ENCODE data around the gene PYROXD2. TPM values are rescaled to one million over a fixed set of nuclear protein-coding genes. Genes with fewer than 3 reads are reported as not detected.

The PYROXD2 gene
- total and polyA plus RNA-seq, 2 of the 13 experiments (the other 11 are each of a cell fraction or from before 2014, with no cell fraction given), result 2.0 to 6.2 TPM

DNA sequence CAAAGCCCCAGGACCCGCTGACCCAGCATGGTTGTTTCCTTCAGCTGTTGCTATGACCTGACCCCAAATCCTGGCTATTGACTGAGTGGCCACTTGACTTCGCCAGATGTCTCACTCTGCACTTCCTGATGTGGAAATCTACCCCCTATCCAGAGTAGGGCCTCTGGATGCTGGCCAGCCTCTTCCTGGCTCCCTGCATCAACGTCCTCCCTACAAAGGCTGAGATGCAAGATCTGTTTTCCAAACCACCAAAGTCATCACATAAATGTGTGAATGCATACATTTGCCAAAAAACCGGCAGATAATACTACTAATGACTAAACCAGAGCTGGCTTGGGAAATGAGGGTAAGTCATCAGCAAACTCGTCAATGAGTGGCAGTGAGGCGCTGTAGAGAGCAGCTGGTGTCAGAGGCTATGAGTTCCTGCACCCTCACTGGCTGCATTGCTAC, 70.4 kb downstream of the PYROXD2 start:
- H3K4me2 ChIP-seq (ENCODE audit: low read depth, low read length), result no peak overlapping the region
- H3K4me1 ChIP-seq (ENCODE audit: insufficient read depth, low read length), result no peaks in the 10 kb centered on the region
- 4% methylated on average over 6 of the region's 6 CpGs for WGBS (ENCODE audit: low lambda C conversion rate)
- H3K36me3 ChIP-seq (replicated peaks in 1 of 2; ENCODE audit: control insufficient read depth in 1 of 2, insufficient read depth in 2 of 2, low read length in 2 of 2), result no peaks in the 10 kb centered on the region
- H2AFZ ChIP-seq (ENCODE audit: low read length), result no peak overlapping the region
- no peak for FAIRE-seq
- no peak overlapping the region for H3K9ac ChIP-seq (ENCODE audit: insufficient read depth, low read depth, low read length)
- ATAC-seq, result no peak
- no peak overlapping the region for H3K4me3 ChIP-seq (replicated peaks in 1 of 3; ENCODE audit: insufficient read depth in 1 of 3, low read depth in 2 of 3, low read length in 3 of 3)
- TF ChIP-seq ZBTB21 (CRISPR knock-in tag; IDR thresholded peaks at IDR 0.05) (no peak), ZNF891 (CRISPR knock-in tag; IDR thresholded peaks at IDR 0.05) (no peak), PLSCR1 (CRISPR knock-in tag; IDR thresholded peaks at IDR 0.05; ENCODE audit: borderline replicate concordance) (no peak), FOXJ3 (CRISPR knock-in tag; IDR thresholded peaks at IDR 0.05; ENCODE audit: borderline replicate concordance) (no peak), STAT6 (CRISPR knock-in tag; IDR thresholded peaks at IDR 0.05; ENCODE audit: borderline replicate concordance) (no peak), ZNF432 (CRISPR knock-in tag; IDR thresholded peaks at IDR 0.05; ENCODE audit: borderline replicate concordance) (no peak), ZMYM4 (CRISPR knock-in tag; IDR thresholded peaks at IDR 0.05) (no peak), FOSL1 (CRISPR knock-in tag; IDR thresholded peaks at IDR 0.05; ENCODE audit: borderline replicate concordance) (no peak), PRPF4 (IDR thresholded peaks at IDR 0.05; ENCODE audit: low read depth, low read length, poor library complexity, severe bottlenecking) (no peak), CREB1 (IDR thresholded peaks at IDR 0.05) (no peak), CREB1 (CRISPR knock-in tag; IDR thresholded peaks at IDR 0.05) (no peak), ZFP36 (IDR thresholded peaks at IDR 0.05; ENCODE audit: borderline replicate concordance, low read depth, low read length, partially characterized antibody) (no peak), HOXA7 (CRISPR knock-in tag; IDR thresholded peaks at IDR 0.05) (no peak), AFF4 (CRISPR knock-in tag; IDR thresholded peaks at IDR 0.05) (no peak), ZNF841 (CRISPR knock-in tag; IDR thresholded peaks at IDR 0.05; ENCODE audit: borderline replicate concordance) (no peak), NCOA5 (CRISPR knock-in tag; IDR thresholded peaks at IDR 0.05) (no peak), ZNF776 (CRISPR knock-in tag; IDR thresholded peaks at IDR 0.05) (no peak), ZNF768 (CRISPR knock-in tag; IDR thresholded peaks at IDR 0.05) (no peak), CENPX (CRISPR knock-in tag; IDR thresholded peaks at IDR 0.05) (no peak), TBX3 (IDR thresholded peaks at IDR 0.05; ENCODE audit: borderline replicate concordance) (no peak)
- in situ Hi-C loops (cut with HindIII; ENCODE audit: extremely low pct_ligation_motif_present, low pct_unique_long_range_greater_than_20kb) (no loop called here), intact Hi-C loops (cut with micrococcal nuclease; ENCODE audit: unreplicated experiment) (no loop called here)
- peaks cover 2 to 34% of the 10 kb centered on the region in 2 experiments for H3K27me3 ChIP-seq (ENCODE audit: control insufficient read depth in 1 of 2, insufficient read depth in 2 of 2, low read length in 2 of 2)
- BruUV-seq (replicated peaks), result no TSS peak
- ChIA-PET CTCF (ENCODE audit: low intra/inter-chr PET ratio, low total read pairs) (no interaction called here), POLR2A (no interaction called here)
- no peak overlapping the region for H3K27ac ChIP-seq (ENCODE audit: extremely low read length, insufficient read depth, low read length)
- no peaks in the 10 kb centered on the region for H3K9me3 ChIP-seq (ENCODE audit: low read length)
- no peaks in the 10 kb centered on the region for H3K79me2 ChIP-seq (ENCODE audit: insufficient read depth, low read length)
- no peak for DNase-seq (ENCODE audit: low spot score)
- H4K20me1 ChIP-seq (ENCODE audit: insufficient read depth, low read length), result no peaks in the 10 kb centered on the region
